GM18517 (cell line): ENCODE results near the gene ACAT1.
"Not testable (repeated sequence)": the region's sequence is repeated elsewhere in the genome, so short reads cannot be mapped to it uniquely, and the experiment has no call there.

Experiments used
- ATAC-seq: cut with Tn5 transposase; IDR thresholded peaks from one replicate; pipeline ENCODE4 v1.9.1; 2021; ENCODE audit warnings: mild to moderate bottlenecking, moderate library complexity; ENCODE audit not compliant: unreplicated experiment

ACAT1 gene

DNA sequence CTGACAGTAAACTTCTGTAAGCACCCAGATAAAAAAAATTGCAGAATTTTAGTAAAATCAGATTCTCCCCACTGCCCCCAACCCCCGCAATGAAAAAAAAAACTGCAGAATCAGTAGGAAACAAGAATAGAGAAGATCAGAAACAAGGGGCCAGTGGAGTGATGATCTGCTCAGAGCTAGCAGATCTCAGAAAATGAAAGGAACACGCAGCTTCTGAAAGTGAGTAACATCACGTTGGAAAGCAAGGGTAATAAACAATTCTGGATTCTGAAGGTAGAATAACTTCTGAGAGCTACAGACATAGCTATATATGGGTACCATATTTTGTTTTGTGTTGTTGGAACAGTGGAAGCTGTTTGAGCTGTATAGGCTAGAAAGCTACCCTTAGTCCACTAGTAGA, 23.2 kb downstream of the ACAT1 start:
- no peak for ATAC-seq

DNA sequence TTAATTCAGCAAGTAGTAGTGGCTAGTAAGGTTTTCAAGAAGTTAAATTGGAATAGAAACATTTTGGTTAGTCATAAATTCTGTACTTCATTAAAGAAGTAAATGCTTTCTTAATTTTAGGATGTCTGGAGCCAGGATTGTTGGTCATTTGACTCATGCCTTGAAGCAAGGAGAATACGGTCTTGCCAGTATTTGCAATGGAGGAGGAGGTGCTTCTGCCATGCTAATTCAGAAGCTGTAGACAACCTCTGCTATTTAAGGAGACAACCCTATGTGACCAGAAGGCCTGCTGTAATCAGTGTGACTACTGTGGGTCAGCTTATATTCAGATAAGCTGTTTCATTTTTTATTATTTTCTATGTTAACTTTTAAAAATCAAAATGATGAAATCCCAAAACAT, 25.8 kb downstream of the ACAT1 start:
- ATAC-seq, result no peak

DNA sequence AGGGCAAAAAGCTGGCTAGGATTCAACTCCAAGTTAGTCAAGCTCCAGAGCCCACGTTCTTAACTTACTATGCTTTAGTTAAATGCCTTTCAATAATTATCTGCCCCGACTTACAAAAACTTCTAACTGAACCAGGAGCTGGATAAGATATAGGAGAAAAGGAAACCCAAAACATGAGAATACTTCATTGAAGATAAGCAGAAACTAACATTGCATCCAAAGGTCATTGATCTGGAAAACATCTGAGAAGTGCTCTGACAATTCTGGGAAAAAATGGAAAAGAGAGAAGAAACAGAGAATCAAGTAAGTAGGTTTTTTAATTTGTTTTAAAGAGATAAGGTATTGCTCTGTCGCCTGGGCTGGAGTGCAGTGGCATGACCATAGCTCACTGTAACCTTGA, 27.2 kb downstream of the ACAT1 start:
- no peak for ATAC-seq

DNA sequence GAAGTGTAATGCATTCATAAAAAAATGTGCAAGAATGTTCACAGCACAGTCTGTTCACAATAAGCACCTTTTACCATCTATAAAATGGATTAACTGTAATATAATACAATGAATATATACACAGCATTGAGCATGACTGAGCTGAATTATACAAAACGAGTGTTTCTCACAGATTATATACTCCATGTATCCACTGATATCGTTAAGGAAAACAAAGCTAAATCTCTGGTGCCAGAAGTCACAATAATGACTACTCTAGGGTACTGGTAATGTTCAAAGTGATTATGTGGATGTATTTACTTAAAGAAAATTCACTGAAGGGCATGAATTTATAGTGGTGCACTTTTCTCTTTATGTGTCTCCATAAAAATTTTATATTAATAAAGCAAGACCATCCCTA, 33.2 kb downstream of the ACAT1 start:
- no peak for ATAC-seq

DNA sequence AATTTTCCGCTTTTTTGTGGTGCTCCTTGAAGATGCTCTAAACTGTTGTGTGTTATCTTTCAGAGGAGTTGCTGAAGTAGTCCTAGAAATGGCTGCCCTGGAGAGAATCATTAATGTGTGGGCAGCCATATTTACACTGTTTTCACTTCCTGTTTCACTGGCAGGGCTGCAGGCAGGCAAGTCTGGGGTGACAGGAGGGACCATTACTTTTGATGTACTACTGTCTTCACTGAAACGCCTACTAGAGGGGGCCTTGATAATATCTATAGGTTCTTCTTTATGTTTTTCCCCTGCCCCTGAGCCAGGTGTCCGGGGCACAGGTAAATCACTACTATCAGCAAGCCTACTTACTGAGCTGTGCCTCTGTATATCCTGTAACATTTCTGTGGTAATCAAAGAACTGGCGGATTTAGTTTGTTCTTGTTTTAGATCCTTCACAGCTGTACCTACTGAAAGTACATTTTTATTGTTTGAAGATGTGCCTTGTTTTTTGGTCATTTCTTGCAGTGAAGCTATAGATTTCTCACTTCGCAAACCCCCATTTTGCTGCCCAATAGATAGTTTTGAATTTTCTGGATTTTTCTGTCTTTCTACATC, 39.7 kb downstream of the ACAT1 start:
- ATAC-seq, result peak; percentile 99

DNA sequence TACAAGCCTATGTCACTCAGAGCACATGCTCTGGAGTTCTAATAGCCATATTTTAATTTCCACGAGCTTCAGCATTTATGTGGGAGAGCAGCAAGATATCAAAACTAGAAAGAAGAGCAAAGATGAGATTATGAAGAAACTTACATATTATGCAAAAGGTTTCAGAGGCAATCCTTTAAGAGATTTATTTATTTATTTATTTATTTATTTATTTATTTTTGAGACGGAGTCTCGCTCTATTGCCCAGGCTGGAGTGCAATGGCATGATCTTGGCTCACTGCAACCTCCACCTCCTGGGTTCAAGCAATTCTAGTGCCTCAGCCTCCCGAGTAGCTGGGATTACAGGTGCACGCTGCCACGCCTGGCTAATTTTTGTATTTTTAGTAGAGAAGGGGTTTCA, 41.5 kb downstream of the ACAT1 start:
- not testable (repeated sequence) for ATAC-seq

DNA sequence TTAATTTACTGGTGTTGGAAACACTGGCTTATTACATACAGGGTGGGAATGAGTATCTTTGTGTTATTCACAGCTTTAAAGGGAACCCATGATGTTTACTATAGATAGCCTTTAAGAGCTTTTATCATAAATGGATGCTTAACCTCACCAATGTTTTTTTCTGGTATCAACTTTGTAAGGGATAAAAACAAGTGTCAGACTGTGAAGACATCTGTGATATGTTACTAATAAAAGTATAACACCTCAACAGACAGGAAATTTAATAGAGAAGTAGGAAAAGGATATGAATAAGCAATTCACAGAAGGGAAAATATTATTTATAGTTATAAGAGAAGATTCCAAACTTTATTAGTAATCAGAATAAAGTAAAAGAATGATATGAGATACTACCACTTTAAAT, 46.3 kb downstream of the ACAT1 start:
- ATAC-seq, result no peak

DNA sequence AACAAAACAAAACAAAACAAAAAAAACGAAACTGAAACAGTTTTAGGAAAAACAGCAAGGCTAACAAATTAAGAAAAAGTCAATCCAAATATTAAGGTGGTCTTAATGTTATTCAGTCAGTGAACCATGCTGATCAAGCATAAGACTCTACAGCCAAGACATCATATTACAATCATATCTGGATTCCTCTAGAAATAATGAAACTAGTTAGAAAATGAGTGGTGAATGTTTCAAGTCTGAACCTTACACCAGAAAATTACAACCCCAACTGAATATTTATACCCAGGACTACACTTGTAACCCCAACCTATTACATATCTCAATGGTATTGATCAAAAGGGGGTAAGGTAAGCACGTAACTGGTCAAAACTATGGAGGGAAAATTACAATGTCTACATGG, 48.8 kb downstream of the ACAT1 start:
- ATAC-seq, result no peak

DNA sequence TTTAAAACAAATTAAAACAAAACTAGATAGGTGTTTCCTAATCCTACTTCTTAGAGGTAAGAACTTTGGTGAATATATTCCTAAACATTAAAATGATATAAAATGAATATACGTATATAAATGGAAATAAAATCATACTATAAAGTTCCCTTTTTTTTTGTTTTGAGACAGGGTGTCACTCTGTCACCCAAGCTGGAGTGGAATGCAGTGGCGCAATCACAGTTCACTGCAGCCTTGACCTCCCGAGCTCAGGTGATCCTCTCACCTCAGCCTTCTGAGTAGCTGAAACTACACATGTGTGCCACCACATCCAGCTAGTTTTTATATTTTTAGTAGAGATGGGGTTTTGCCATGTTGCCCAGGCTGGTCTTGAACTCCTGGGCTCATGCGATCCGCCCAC, 56.2 kb downstream of the ACAT1 start:
- ATAC-seq, result no peak

DNA sequence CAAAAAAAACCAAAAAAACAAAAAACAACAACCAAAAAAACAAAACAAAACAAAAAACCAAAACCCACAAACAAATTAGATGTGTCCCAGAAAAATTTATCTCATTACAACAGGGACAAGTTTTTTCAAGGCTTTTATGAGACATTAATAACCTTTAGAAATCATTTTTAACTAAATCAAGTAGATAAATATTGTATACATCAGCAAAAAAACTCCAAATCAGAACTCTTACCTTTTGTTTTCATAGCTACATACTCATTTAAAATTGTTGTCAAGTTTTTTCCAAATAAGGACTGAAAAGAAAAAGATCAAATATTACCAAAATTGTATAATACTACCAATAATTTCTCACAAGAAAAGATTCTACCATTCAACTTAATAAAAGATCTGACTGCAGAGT, 72.4 kb downstream of the ACAT1 start:
- no peak for ATAC-seq

DNA sequence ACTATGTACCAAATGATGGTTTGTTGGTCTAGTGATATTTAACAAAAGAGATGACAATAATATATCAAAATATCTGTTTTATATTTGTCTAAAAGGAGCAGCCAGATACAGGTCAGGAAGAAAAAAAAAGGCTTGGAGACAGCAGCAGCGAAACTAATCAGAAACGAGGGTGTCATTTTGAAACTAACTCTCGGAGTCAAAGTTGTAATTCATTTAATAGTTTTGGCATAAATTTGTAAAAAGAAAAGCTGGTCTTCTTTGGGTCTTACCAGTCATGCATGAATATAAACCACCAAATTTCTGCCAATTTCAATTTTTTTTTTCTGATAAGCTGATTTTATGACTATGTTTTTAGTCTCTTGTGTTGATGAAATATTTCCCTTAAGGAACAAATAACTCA, 75.5 kb downstream of the ACAT1 start:
- peak; percentile 30 for ATAC-seq
